HEK293T (cell line): ENCODE measurements around the gene LIPI.

ENCODE experiments used
- ARNT ChIP-seq: fragments of 450-650 bp; IDR thresholded peaks from 2 replicates; pipeline ENCODE4 v1.6.1; 2017; ENCODE audit warnings: mild to moderate bottlenecking
- BHLHE40 ChIP-seq: fragments of 450-650 bp; IDR thresholded peaks from 2 replicates; pipeline ENCODE4 v1.6.1; 2016; ENCODE audit warnings: mild to moderate bottlenecking, moderate library complexity, borderline replicate concordance
- CTBP1 ChIP-seq: fragments of 450-650 bp; IDR thresholded peaks from 2 replicates; pipeline ENCODE4 v1.6.1; 2016; ENCODE audit warnings: borderline replicate concordance
- ELF4 ChIP-seq: fragments of 450-650 bp; IDR thresholded peaks from 2 replicates; pipeline ENCODE4 v1.6.1; 2017; ENCODE audit warnings: antibody characterized with exemption
- FOXA1 ChIP-seq: fragments of 450-650 bp; IDR thresholded peaks from 2 replicates; pipeline ENCODE4 v1.6.1; 2016; ENCODE audit warnings: mild to moderate bottlenecking
- FOXK2 ChIP-seq: fragments of 450-650 bp; IDR thresholded peaks from 2 replicates; pipeline ENCODE4 v1.6.1; 2016; ENCODE audit warnings: mild to moderate bottlenecking
- HDGF ChIP-seq: fragments of 450-650 bp; IDR thresholded peaks from 2 replicates; pipeline ENCODE4 v1.6.1; 2017; ENCODE audit warnings: antibody characterized with exemption, borderline replicate concordance
- LEF1 ChIP-seq: fragments of 450-650 bp; IDR thresholded peaks from 2 replicates; pipeline ENCODE4 v1.6.1; 2017; ENCODE audit warnings: mild to moderate bottlenecking, borderline replicate concordance
- PKNOX1 ChIP-seq: fragments of 450-650 bp; IDR thresholded peaks from 2 replicates; pipeline ENCODE4 v1.6.1; 2016
- SP1 ChIP-seq: fragments of 450-650 bp; IDR thresholded peaks from 2 replicates; pipeline ENCODE4 v1.6.1; 2017
- TARDBP ChIP-seq: fragments of 450-650 bp; IDR thresholded peaks from 2 replicates; pipeline ENCODE4 v1.6.1; 2016
- ZNF384 ChIP-seq: fragments of 450-650 bp; IDR thresholded peaks from 2 replicates; pipeline ENCODE4 v1.6.1; 2016

GRCh38 chr21:14099570-14099969, 111.2 kb downstream of the LIPI start:
- TF ChIP-seq HDGF = no peak
- TF ChIP-seq ELF4 = no peak
- no peak for TF ChIP-seq PKNOX1
- no peak for TF ChIP-seq TARDBP
- TF ChIP-seq FOXA1 = no peak
- no peak for TF ChIP-seq ZNF384
- no peak for TF ChIP-seq FOXK2
- no peak for TF ChIP-seq SP1
- no peak for TF ChIP-seq BHLHE40
- TF ChIP-seq CTBP1 = no peak
- no peak for TF ChIP-seq ARNT
- TF ChIP-seq LEF1 = no peak
